Activated CD4-positive, alpha-beta T cell treated with anti-CD3 and anti-CD28 coated beads, Interleukin-2, amount 10 ng/mL, durations not matched to agents 24 days and 14 days (primary cell): ENCODE results near the gene LDB3. TPM values are rescaled to one million over a fixed set of nuclear protein-coding genes. Genes with fewer than 3 reads are reported as not detected.

Experiments
- DNase-seq: peaks from one replicate; pipeline ENCODE4 v3.0.0; 2022
- H3K27ac Mint-ChIP-seq: one replicate; pipeline ENCODE4 v1.8.0; 2022; ENCODE audit warnings: mild to moderate bottlenecking, mixed read lengths
- H3K27me3 Mint-ChIP-seq: one replicate; pipeline ENCODE4 v1.8.0; 2022; ENCODE audit warnings: mixed read lengths
- H3K36me3 Mint-ChIP-seq: one replicate; pipeline ENCODE4 v1.8.0; 2022; ENCODE audit warnings: low read depth, mild to moderate bottlenecking, mixed read lengths
- H3K4me1 Mint-ChIP-seq: one replicate; pipeline ENCODE4 v1.8.0; 2021; ENCODE audit warnings: mixed read lengths
- H3K4me3 Mint-ChIP-seq: one replicate; pipeline ENCODE4 v1.8.0; 2022; ENCODE audit warnings: mild to moderate bottlenecking, moderate library complexity, mixed read lengths
- H3K9me3 Mint-ChIP-seq: one replicate; pipeline ENCODE4 v1.8.0; 2021; ENCODE audit warnings: mixed read lengths
- intact Hi-C: fragments of 100-400 bp; cut with micrococcal nuclease; formaldehyde crosslinking; loops from one replicate; pipeline ENCODE4 v1.15.1; 2023
- total RNA-seq: library from RNA; stranded (reverse); gene quantifications from 2 replicates; pipeline ENCODE4 v1.2.3, GENCODE V29; 2022

LDB3 gene
- total RNA-seq, 1 donor from 2014 or later: not detected

GRCh38 chr10:86706401-86706841, 38.1 kb downstream of the LDB3 start:
- intact Hi-C loops: no loop called here
- Mint-ChIP-seq H3K27me3 (no peaks in the 10 kb centered on the region), H3K4me3 (no peak overlapping the region), H3K9me3 (no peaks in the 10 kb centered on the region), H3K4me1 (peaks cover 9% of the 10 kb centered on the region), H3K27ac (no peak overlapping the region), H3K36me3 (peaks cover 2% of the 10 kb centered on the region)
- no peak for DNase-seq

- H3K4me1 Mint-ChIP-seq: peaks cover 9% of the 10 kb centered on the region
- no peak overlapping the region for H3K27ac Mint-ChIP-seq
- intact Hi-C loops: no loop called here
- no peak for DNase-seq
- no peak overlapping the region for H3K4me3 Mint-ChIP-seq
- peaks cover 2% of the 10 kb centered on the region for H3K36me3 Mint-ChIP-seq
- no peaks in the 10 kb centered on the region for H3K27me3 Mint-ChIP-seq
- H3K9me3 Mint-ChIP-seq: no peaks in the 10 kb centered on the region
Measured at GRCh38 chr10:86706977-86707376, 38.7 kb downstream of the LDB3 start.

GRCh38 chr10:86707505-86707904, 39.2 kb downstream of the LDB3 start:
- no peak overlapping the region for H3K27ac Mint-ChIP-seq
- H3K9me3 Mint-ChIP-seq: no peaks in the 10 kb centered on the region
- H3K27me3 Mint-ChIP-seq: no peaks in the 10 kb centered on the region
- no peak for DNase-seq
- peaks cover 13% of the 10 kb centered on the region for H3K4me1 Mint-ChIP-seq
- H3K4me3 Mint-ChIP-seq: no peak overlapping the region
- peaks cover 2% of the 10 kb centered on the region for H3K36me3 Mint-ChIP-seq
- intact Hi-C loops: no loop called here

GRCh38 chr10:86708068-86708782, 39.9 kb downstream of the LDB3 start:
- Mint-ChIP-seq H3K27me3 (no peaks in the 10 kb centered on the region), H3K9me3 (no peaks in the 10 kb centered on the region), H3K4me3 (no peak overlapping the region), H3K27ac (no peak overlapping the region), H3K4me1 (peaks cover 13% of the 10 kb centered on the region), H3K36me3 (peaks cover 2% of the 10 kb centered on the region)
- intact Hi-C loops: no loop called here
- no peak for DNase-seq

GRCh38 chr10:86708783-86709380, 40.6 kb downstream of the LDB3 start:
- no peaks in the 10 kb centered on the region for H3K27me3 Mint-ChIP-seq
- peaks cover 13% of the 10 kb centered on the region for H3K4me1 Mint-ChIP-seq
- H3K9me3 Mint-ChIP-seq: no peaks in the 10 kb centered on the region
- DNase-seq: no peak
- no peak overlapping the region for H3K4me3 Mint-ChIP-seq
- peaks cover 2% of the 10 kb centered on the region for H3K36me3 Mint-ChIP-seq
- intact Hi-C loops: no loop called here
- no peak overlapping the region for H3K27ac Mint-ChIP-seq

- H3K9me3 Mint-ChIP-seq: no peaks in the 10 kb centered on the region
- peak overlapping the region; percentile 94 for H3K4me3 Mint-ChIP-seq
Measured at GRCh38 chr10:86709396-86710185, 41.3 kb downstream of the LDB3 start.

GRCh38 chr10:86710987-86711512, 42.7 kb downstream of the LDB3 start:
- Mint-ChIP-seq H3K36me3 (peaks cover 2% of the 10 kb centered on the region), H3K27me3 (no peaks in the 10 kb centered on the region), H3K4me1 (peaks cover 13% of the 10 kb centered on the region), H3K4me3 (peak overlapping the region; percentile 94), H3K27ac (peak overlapping the region; percentile 97), H3K9me3 (no peaks in the 10 kb centered on the region)
- intact Hi-C loops: loop anchor here (1.0 to 10.0 kb wide), 7 partner anchors 46 to 1104 kb away; partner anchors contain the start of genes ATAD1 and MINPP1
- peak; percentile 96 for DNase-seq

More at GRCh38 chr10:86709396-86710185, 41.3 kb downstream of the LDB3 start:
- intact Hi-C loops: loop anchor here (2.0 to 10.0 kb wide), 4 partner anchors 189 to 1105 kb away; partner anchors contain the start of genes ATAD1 and MINPP1
- H3K27ac Mint-ChIP-seq: peak overlapping the region; percentile 97
- H3K27me3 Mint-ChIP-seq: no peaks in the 10 kb centered on the region
- peaks cover 2% of the 10 kb centered on the region for H3K36me3 Mint-ChIP-seq
- no peak for DNase-seq
- H3K4me1 Mint-ChIP-seq: peaks cover 13% of the 10 kb centered on the region

- H3K9me3 Mint-ChIP-seq: no peaks in the 10 kb centered on the region
- peak overlapping the region; percentile 81 for H3K4me3 Mint-ChIP-seq
- H3K27ac Mint-ChIP-seq: peak overlapping the region; percentile 87
- peak; percentile 88 for DNase-seq
- H3K4me1 Mint-ChIP-seq: peaks cover 13% of the 10 kb centered on the region
- peaks cover 2% of the 10 kb centered on the region for H3K36me3 Mint-ChIP-seq
- H3K27me3 Mint-ChIP-seq: no peaks in the 10 kb centered on the region
- intact Hi-C loops: loop anchor here (1.0 to 10.0 kb wide), 7 partner anchors 46 to 1103 kb away; partner anchors contain the start of genes ATAD1 and MINPP1
Measured at GRCh38 chr10:86711513-86712316, 43.4 kb downstream of the LDB3 start.

- Mint-ChIP-seq H3K4me3 (peak overlapping the region; percentile 81), H3K27ac (peak overlapping the region; percentile 87), H3K27me3 (no peaks in the 10 kb centered on the region), H3K4me1 (peaks cover 13% of the 10 kb centered on the region), H3K36me3 (peaks cover 2% of the 10 kb centered on the region), H3K9me3 (no peaks in the 10 kb centered on the region)
- intact Hi-C loops: loop anchor here (5.0 to 10.0 kb wide), 2 partner anchors 790 to 1102 kb away; partner anchors contain the start of genes ATAD1 and MINPP1
- DNase-seq: no peak
Measured at GRCh38 chr10:86712317-86712707, 44.0 kb downstream of the LDB3 start.

- no peaks in the 10 kb centered on the region for H3K36me3 Mint-ChIP-seq
Measured at GRCh38 chr10:86715156-86715795, 47.0 kb downstream of the LDB3 start.

GRCh38 chr10:86715836-86716235, 47.5 kb downstream of the LDB3 start:
- Mint-ChIP-seq H3K27me3 (peaks cover 9% of the 10 kb centered on the region), H3K36me3 (no peaks in the 10 kb centered on the region), H3K4me1 (peaks cover 6% of the 10 kb centered on the region), H3K27ac (no peak overlapping the region), H3K9me3 (no peaks in the 10 kb centered on the region), H3K4me3 (no peak overlapping the region)
- intact Hi-C loops: loop anchor here (10.0 kb wide), 1 partner anchor 1099 kb away; the partner anchor contains the start of gene ATAD1
- no peak for DNase-seq

More at GRCh38 chr10:86715156-86715795, 47.0 kb downstream of the LDB3 start:
- no peaks in the 10 kb centered on the region for H3K9me3 Mint-ChIP-seq
- no peak overlapping the region for H3K27ac Mint-ChIP-seq
- no peak overlapping the region for H3K4me3 Mint-ChIP-seq
- H3K4me1 Mint-ChIP-seq: peaks cover 11% of the 10 kb centered on the region
- DNase-seq: no peak
- H3K27me3 Mint-ChIP-seq: peaks cover 5% of the 10 kb centered on the region
- intact Hi-C loops: loop anchor here (10.0 kb wide), 1 partner anchor 1100 kb away; the partner anchor contains the start of gene ATAD1

GRCh38 chr10:86716466-86716865, 48.2 kb downstream of the LDB3 start:
- Mint-ChIP-seq H3K27me3 (peaks cover 14% of the 10 kb centered on the region), H3K4me3 (no peak overlapping the region), H3K36me3 (no peaks in the 10 kb centered on the region), H3K27ac (no peak overlapping the region), H3K9me3 (no peaks in the 10 kb centered on the region), H3K4me1 (peaks cover 4% of the 10 kb centered on the region)
- DNase-seq: no peak
- intact Hi-C loops: loop anchor here (10.0 kb wide), 1 partner anchor 1098 kb away; the partner anchor contains the start of gene ATAD1
